ENCODE data around the gene ERG. TPM values are rescaled to one million over a fixed set of nuclear protein-coding genes. Genes with fewer than 3 reads are reported as not detected.

Gene ERG
- total RNA-seq, 1 experiment from 2014 or later = 4.5 TPM

- no peak for DNase-seq (ENCODE audit: low spot score)
- no peak for ATAC-seq
- Mint-ChIP-seq H3K36me3 (no peaks in the 10 kb centered on the region), H3K4me1 (peaks cover 30% of the 10 kb centered on the region), H3K9me3 (peaks cover 5% of the 10 kb centered on the region), H3K27me3 (ENCODE audit: low read depth) (no peaks in the 10 kb centered on the region; the same call in 1 of the 2 replicates), H3K27ac (no peak overlapping the region), H3K4me3 (no peak overlapping the region)
- ChIA-PET POLR2A (interaction anchor here (0.6 kb wide), 1 partner anchor 18 kb away, joined by 4 read pairs; no protein-coding TSS in a partner anchor), CTCF (interaction anchor here (0.6 to 1.4 kb wide), 20 partner anchors 13 to 710 kb away, joined by 3 to 11 read pairs (median 4); no protein-coding TSS in a partner anchor)
- TF ChIP-seq HMGA2 (CRISPR knock-in tag; IDR thresholded peaks at IDR 0.05) (no peak), ZNF423 (CRISPR knock-in tag; IDR thresholded peaks at IDR 0.05) (no peak), E2F4 (CRISPR knock-in tag; IDR thresholded peaks at IDR 0.05; ENCODE audit: borderline replicate concordance, low read depth) (no peak)
Observed at GRCh38 chr21:38467374-38467773, 30.9 kb downstream of the ERG start.

GRCh38 chr21:38460171-38460742 lies 38.0 kb downstream of the ERG start:
- no peaks in the 10 kb centered on the region for H3K27me3 Mint-ChIP-seq (ENCODE audit: low read depth)

GRCh38 chr21:38459490-38459889 lies 38.8 kb downstream of the ERG start:
- no peaks in the 10 kb centered on the region for H3K36me3 Mint-ChIP-seq
- H3K27ac Mint-ChIP-seq = no peak overlapping the region
- H3K9me3 Mint-ChIP-seq = 0 out of 2 replicates have a peak, but pooled peaks cover 4% of the 10 kb centered on the region
- POLR2A ChIA-PET = interaction anchor here (0.8 kb wide), 1 partner anchor 1343 kb away, joined by 3 read pairs; no protein-coding TSS in a partner anchor
- peaks cover 2% of the 10 kb centered on the region; the same call in 1 of the 2 replicates for H3K27me3 Mint-ChIP-seq (ENCODE audit: low read depth)
- no peak for ATAC-seq
- no peak for TF ChIP-seq ERG (CRISPR knock-in tag; IDR thresholded peaks at IDR 0.05)
- TF ChIP-seq ZBTB43 (CRISPR knock-in tag; IDR thresholded peaks at IDR 0.05) = no peak
- no peak for TF ChIP-seq SP1 (CRISPR knock-in tag; conservative IDR thresholded peaks at IDR 0.05)
- TF ChIP-seq EMX1 (CRISPR knock-in tag; IDR thresholded peaks at IDR 0.05) = no peak
- TF ChIP-seq NFATC4 (CRISPR knock-in tag; IDR thresholded peaks at IDR 0.05) = no peak
- TF ChIP-seq CREM (CRISPR knock-in tag; IDR thresholded peaks at IDR 0.05) = no peak
- TF ChIP-seq CTCF (IDR thresholded peaks at IDR 0.05) = no peak
- TF ChIP-seq ZNF263 (CRISPR knock-in tag; IDR thresholded peaks at IDR 0.05; ENCODE audit: low read depth) = no peak
- no peak for TF ChIP-seq ESRRA (CRISPR knock-in tag; IDR thresholded peaks at IDR 0.05; ENCODE audit: borderline replicate concordance)
- TF ChIP-seq IRF1 (CRISPR knock-in tag; IDR thresholded peaks at IDR 0.05) = no peak
- CTCF ChIA-PET = no interaction called here
- H3K4me1 Mint-ChIP-seq = peaks cover 7% of the 10 kb centered on the region
- H3K4me3 Mint-ChIP-seq = no peak overlapping the region
- DNase-seq (ENCODE audit: low spot score) = no peak

More at GRCh38 chr21:38460171-38460742, 38.0 kb downstream of the ERG start:
- DNase-seq (ENCODE audit: low spot score) (no peak), ATAC-seq (no peak)
- no peak overlapping the region for H3K4me3 Mint-ChIP-seq
- TF ChIP-seq ZNF671 (CRISPR knock-in tag; IDR thresholded peaks at IDR 0.05) = no peak
- no peak for TF ChIP-seq GRHL2 (CRISPR knock-in tag; IDR thresholded peaks at IDR 0.05; ENCODE audit: insufficient replicate concordance, severe bottlenecking)
- no peak for TF ChIP-seq SP1 (CRISPR knock-in tag; conservative IDR thresholded peaks at IDR 0.05)
- CTCF ChIA-PET = no interaction called here
- POLR2A ChIA-PET = no interaction called here
- H3K36me3 Mint-ChIP-seq = no peaks in the 10 kb centered on the region
- peaks cover 8% of the 10 kb centered on the region for H3K9me3 Mint-ChIP-seq
- H3K4me1 Mint-ChIP-seq = peaks cover 3% of the 10 kb centered on the region; the same call in 1 of the 2 replicates
- H3K27ac Mint-ChIP-seq = no peak overlapping the region

All from WTC11 (cell line).